Hepatocyte (in vitro differentiated cells): ENCODE results near the gene GGA1.

Experiments
- EZH2 ChIP-seq: fragments of 200-600 bp; sonication (generic); IDR thresholded peaks from 2 replicates; pipeline ENCODE4 v1.6.1; 2016; ENCODE audit warnings: antibody characterized with exemption, mild to moderate bottlenecking, borderline replicate concordance
- EZH2phosphoT487 ChIP-seq: fragments of 200-600 bp; sonication (generic); IDR thresholded peaks from one replicate; pipeline ENCODE4 v1.6.1; 2018; ENCODE audit warnings: antibody characterized with exemption, mild to moderate bottlenecking, low read depth, moderate library complexity; ENCODE audit not compliant: unreplicated experiment, severe bottlenecking
- TF ChIP-seq, protein P1 (sequence below): fragments of 200-600 bp; sonication (generic); IDR thresholded peaks from 2 replicates; pipeline ENCODE4 v1.5.1; 2016; ENCODE audit warnings: antibody characterized with exemption, mild to moderate bottlenecking; ENCODE audit not compliant: poor library complexity

DNA sequence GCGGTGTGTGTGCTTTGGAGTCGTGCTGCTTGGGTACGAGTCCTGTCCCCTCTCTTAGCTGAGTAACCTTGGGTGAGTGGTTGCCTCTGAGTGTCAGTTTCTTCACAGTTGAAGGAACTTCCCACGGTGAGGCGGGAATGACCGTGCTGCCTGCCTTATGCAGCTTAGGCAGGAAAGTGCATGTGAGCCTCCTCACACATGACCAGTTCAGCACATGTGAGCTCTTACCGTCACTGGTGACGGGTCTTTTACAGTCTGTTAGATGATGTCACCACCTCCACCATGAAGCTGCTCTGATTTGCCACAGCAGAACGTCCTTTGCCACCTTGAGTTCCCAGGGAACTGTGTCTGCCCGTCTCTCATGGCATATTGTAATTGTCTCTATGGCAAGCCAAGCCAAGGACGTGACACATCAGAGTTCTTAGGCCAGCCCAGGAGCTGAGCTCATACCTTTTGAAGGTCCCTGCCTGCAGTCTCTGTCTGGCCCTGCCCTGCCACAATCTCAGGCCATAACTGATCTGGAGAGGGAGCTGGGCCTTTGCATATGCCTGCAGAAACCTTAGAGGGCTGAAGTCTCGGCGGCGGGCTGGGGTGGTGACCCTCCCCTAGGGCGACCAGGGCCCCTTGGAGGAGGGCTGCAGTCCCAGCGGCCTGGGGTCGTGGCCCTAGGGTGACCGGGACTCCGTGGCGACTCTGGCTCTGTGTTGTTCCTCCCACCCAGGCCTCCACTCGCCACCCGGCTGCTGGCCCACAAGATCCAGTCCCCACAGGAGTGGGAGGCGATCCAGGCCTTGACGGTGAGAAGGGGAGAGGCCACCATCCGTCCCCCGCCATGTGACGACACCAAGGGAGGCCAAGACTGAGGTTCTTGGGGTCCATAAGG lies 7.8 kb downstream of the GGA1 start:
- TF ChIP-seq, protein P1, sequence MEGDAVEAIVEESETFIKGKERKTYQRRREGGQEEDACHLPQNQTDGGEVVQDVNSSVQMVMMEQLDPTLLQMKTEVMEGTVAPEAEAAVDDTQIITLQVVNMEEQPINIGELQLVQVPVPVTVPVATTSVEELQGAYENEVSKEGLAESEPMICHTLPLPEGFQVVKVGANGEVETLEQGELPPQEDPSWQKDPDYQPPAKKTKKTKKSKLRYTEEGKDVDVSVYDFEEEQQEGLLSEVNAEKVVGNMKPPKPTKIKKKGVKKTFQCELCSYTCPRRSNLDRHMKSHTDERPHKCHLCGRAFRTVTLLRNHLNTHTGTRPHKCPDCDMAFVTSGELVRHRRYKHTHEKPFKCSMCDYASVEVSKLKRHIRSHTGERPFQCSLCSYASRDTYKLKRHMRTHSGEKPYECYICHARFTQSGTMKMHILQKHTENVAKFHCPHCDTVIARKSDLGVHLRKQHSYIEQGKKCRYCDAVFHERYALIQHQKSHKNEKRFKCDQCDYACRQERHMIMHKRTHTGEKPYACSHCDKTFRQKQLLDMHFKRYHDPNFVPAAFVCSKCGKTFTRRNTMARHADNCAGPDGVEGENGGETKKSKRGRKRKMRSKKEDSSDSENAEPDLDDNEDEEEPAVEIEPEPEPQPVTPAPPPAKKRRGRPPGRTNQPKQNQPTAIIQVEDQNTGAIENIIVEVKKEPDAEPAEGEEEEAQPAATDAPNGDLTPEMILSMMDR, result no peak
- no peak for TF ChIP-seq EZH2phosphoT487
- TF ChIP-seq EZH2, result no peak
